SH-SY5Y (cell line): ENCODE data around the gene FSIP2.

Experiments used
- GATA2 ChIP-seq: IDR thresholded peaks from 2 replicates; pipeline ENCODE4 v1.6.1; 2011; ENCODE audit warnings: mild to moderate bottlenecking, low read depth, low read length
- GATA3 ChIP-seq: IDR thresholded peaks from 2 replicates; pipeline ENCODE4 v1.6.1; 2011; ENCODE audit warnings: low read depth, mild to moderate bottlenecking, low read length, moderate library complexity

- no peak for TF ChIP-seq GATA3
- TF ChIP-seq GATA2 = no peak
Measured at GRCh38 chr2:185833864-185834263, 95.3 kb downstream of the FSIP2 start.
